Left ventricle myocardium inferior (tissue), 1 donor: Measurements from ENCODE around the gene HS3ST1. TPM values are rescaled to one million over a fixed set of nuclear protein-coding genes. Genes with fewer than 3 reads are reported as not detected.

Experiments used
- DNase-seq: peaks from one replicate; pipeline ENCODE4 v3.0.0-alpha.2; 2020
- H3K27ac ChIP-seq: fragments of 200-600 bp; replicated peaks from 2 replicates; pipeline ENCODE4 v1.8.0; 2021
- H3K27me3 ChIP-seq: fragments of 200-600 bp; 2 replicates; pipeline ENCODE4 v1.8.0; 2021; ENCODE audit warnings: low read depth
- H3K36me3 ChIP-seq: fragments of 200-600 bp; 2 replicates; pipeline ENCODE4 v1.8.0; 2021
- H3K4me1 ChIP-seq: fragments of 200-600 bp; 2 replicates; pipeline ENCODE4 v1.8.0; 2021
- H3K4me3 ChIP-seq: fragments of 200-600 bp; 2 replicates; pipeline ENCODE4 v1.8.0; 2021; ENCODE audit warnings: mild to moderate bottlenecking, moderate library complexity
- H3K9me3 ChIP-seq: fragments of 200-600 bp; replicated peaks from 2 replicates; pipeline ENCODE4 v1.8.0; 2021
- CTCF ChIP-seq: fragments of 200-600 bp; IDR thresholded peaks from 2 replicates; pipeline ENCODE4 v1.8.0; 2021; ENCODE audit warnings: antibody characterized with exemption, mild to moderate bottlenecking, borderline replicate concordance
- intact Hi-C: fragments of 100-400 bp; cut with micrococcal nuclease; formaldehyde crosslinking; loops from one replicate; pipeline ENCODE4 v1.11.0; 2022
- total RNA-seq: library from RNA; stranded (reverse); fragmentation: NEBNext Ultra II Directional; extraction: Animal tissue kit (Norgen Biotek cat#: 25700); gene quantifications from one replicate; pipeline ENCODE4 v1.2.1, GENCODE V29; 2021
- donor health status: DM: no; HTN: yes; CAD: no; lungs with severe emphysema.

HS3ST1 gene
- total RNA-seq, 1 donor from 2014 or later, result 2.4 TPM

GRCh38 chr4:11471046-11471441, 42.4 kb upstream of the HS3ST1 start:
- Histone ChIP-seq H3K27me3 (no peaks in the 10 kb centered on the region), H3K4me1 (no peaks in the 10 kb centered on the region), H3K4me3 (no peak overlapping the region), H3K27ac (no peak overlapping the region), H3K9me3 (no peaks in the 10 kb centered on the region), H3K36me3 (no peaks in the 10 kb centered on the region)
- intact Hi-C loops, result no loop called here
- no peak for TF ChIP-seq CTCF
- DNase-seq, result no peak

GRCh38 chr4:11470438-11471045, 41.8 kb upstream of the HS3ST1 start:
- intact Hi-C loops, result no loop called here
- H3K27me3 ChIP-seq, result no peaks in the 10 kb centered on the region
- no peak for DNase-seq
- H3K9me3 ChIP-seq, result no peaks in the 10 kb centered on the region
- no peaks in the 10 kb centered on the region for H3K36me3 ChIP-seq
- no peaks in the 10 kb centered on the region for H3K4me1 ChIP-seq
- no peak for TF ChIP-seq CTCF
- H3K27ac ChIP-seq, result no peak overlapping the region
- H3K4me3 ChIP-seq, result no peak overlapping the region

- intact Hi-C loops, result no loop called here
- Histone ChIP-seq H3K4me1 (no peaks in the 10 kb centered on the region), H3K27me3 (no peaks in the 10 kb centered on the region), H3K27ac (no peak overlapping the region), H3K36me3 (no peaks in the 10 kb centered on the region), H3K4me3 (no peak overlapping the region), H3K9me3 (no peaks in the 10 kb centered on the region)
- no peak for DNase-seq
- TF ChIP-seq CTCF, result no peak
These were observed 41.1 kb upstream of the HS3ST1 start for GRCh38 chr4:11469650-11470437.

GRCh38 chr4:11468901-11469300, 40.2 kb upstream of the HS3ST1 start:
- Histone ChIP-seq H3K4me3 (no peak overlapping the region), H3K36me3 (no peaks in the 10 kb centered on the region), H3K4me1 (no peaks in the 10 kb centered on the region), H3K9me3 (no peaks in the 10 kb centered on the region), H3K27me3 (no peaks in the 10 kb centered on the region), H3K27ac (no peak overlapping the region)
- no peak for TF ChIP-seq CTCF
- DNase-seq, result no peak
- intact Hi-C loops, result no loop called here

- H3K4me3 ChIP-seq, result no peak overlapping the region
- H3K36me3 ChIP-seq, result no peaks in the 10 kb centered on the region
- intact Hi-C loops, result no loop called here
- no peaks in the 10 kb centered on the region for H3K27me3 ChIP-seq
- TF ChIP-seq CTCF, result no peak
- H3K9me3 ChIP-seq, result no peaks in the 10 kb centered on the region
- no peaks in the 10 kb centered on the region for H3K4me1 ChIP-seq
- no peak for DNase-seq
- H3K27ac ChIP-seq, result no peak overlapping the region
These were observed 39.2 kb upstream of the HS3ST1 start for GRCh38 chr4:11467931-11468330.
